GM12892 (cell line): Measurements from ENCODE around the gene PSMC5.

ENCODE experiments used
- POLR2A ChIP-seq: IDR thresholded peaks from 2 replicates; pipeline ENCODE4 v1.6.1; 2011; ENCODE audit warnings: low read depth, low read length, control low read depth
- POLR2AphosphoS5 ChIP-seq: IDR thresholded peaks from 2 replicates; pipeline ENCODE4 v1.6.1; 2011; ENCODE audit warnings: low read depth, low read length, control low read depth

- TF ChIP-seq POLR2A (no peak), POLR2AphosphoS5 (no peak)
Observed at GRCh38 chr17:63798572-63799106, 28.6 kb upstream of the PSMC5 start.
